GM23338 (cell line): ENCODE measurements around the gene ARHGEF1. TPM values are rescaled to one million over a fixed set of nuclear protein-coding genes. Genes with fewer than 3 reads are reported as not detected.

Source experiments
- ATAC-seq: fragments of 200-7000 bp; cut with Tn5 transposase; 3 replicates; pipeline ENCODE4 v1.9.1; 2020
- DNase-seq: peaks from one replicate; pipeline ENCODE4 v3.0.0-alpha.2; 2015; ENCODE audit warnings: low spot score
- H2AFZ ChIP-seq: fragments of 200-600 bp; sonication (generic); 2 replicates; pipeline ENCODE4 v1.8.0; 2016; ENCODE audit warnings: antibody characterized with exemption, mild to moderate bottlenecking, moderate library complexity
- H3F3A ChIP-seq: fragments of 200-600 bp; sonication (generic); replicated peaks from 2 replicates; pipeline ENCODE4 v1.8.0; 2017; ENCODE audit warnings: antibody characterized with exemption, mixed run types, low read depth
- H3K27ac ChIP-seq: fragments of 200-600 bp; sonication (generic); 2 replicates; pipeline ENCODE4 v1.6.1; 2016; ENCODE audit warnings: low read depth
- H3K27me3 ChIP-seq: fragments of 200-600 bp; sonication (generic); 2 replicates; pipeline ENCODE4 v1.8.0; 2016; ENCODE audit warnings: mild to moderate bottlenecking, mixed run types, moderate library complexity; ENCODE audit not compliant: insufficient read depth
- H3K36me3 ChIP-seq: fragments of 200-600 bp; sonication (generic); 2 replicates; pipeline ENCODE4 v1.8.0; 2016; ENCODE audit warnings: mild to moderate bottlenecking; ENCODE audit not compliant: insufficient read depth
- H3K4me1 ChIP-seq: fragments of 200-600 bp; sonication (generic); 2 replicates; pipeline ENCODE4 v1.8.0; 2016; ENCODE audit warnings: mild to moderate bottlenecking, moderate library complexity; ENCODE audit not compliant: insufficient read depth
- H3K4me2 ChIP-seq: fragments of 200-600 bp; sonication (generic); 2 replicates; pipeline ENCODE4 v1.7.1; 2017; ENCODE audit warnings: mixed run types
- H3K4me3 ChIP-seq: fragments of 200-600 bp; sonication (generic); 2 replicates; pipeline ENCODE4 v1.6.1; 2016; ENCODE audit warnings: mixed run types
- H3K79me2 ChIP-seq: fragments of 200-600 bp; sonication (generic); replicated peaks from 2 replicates; pipeline ENCODE4 v1.8.0; 2017; ENCODE audit warnings: mild to moderate bottlenecking; ENCODE audit not compliant: insufficient read depth
- H3K9me2 ChIP-seq: fragments of 200-600 bp; sonication (generic); 2 replicates; pipeline ENCODE4 v1.8.0; 2017; ENCODE audit not compliant: insufficient read depth
- H4K20me1 ChIP-seq: fragments of 200-600 bp; sonication (generic); replicated peaks from 2 replicates; pipeline ENCODE4 v1.8.0; 2017; ENCODE audit warnings: mild to moderate bottlenecking; ENCODE audit not compliant: insufficient read depth
- H3K27ac Mint-ChIP-seq: 2 replicates; pipeline ENCODE4 v1.8.0; 2020; ENCODE audit warnings: inconsistent platforms, mild to moderate bottlenecking, moderate library complexity, mixed read lengths
- H3K27me3 Mint-ChIP-seq: 3 replicates; pipeline ENCODE4 v1.8.0; 2022; ENCODE audit warnings: low read depth, mild to moderate bottlenecking, moderate library complexity, mixed read lengths, inconsistent platforms; ENCODE audit not compliant: insufficient read depth, poor library complexity
- H3K36me3 Mint-ChIP-seq: 3 replicates; pipeline ENCODE4 v1.8.0; 2021; ENCODE audit warnings: low read depth, mild to moderate bottlenecking, inconsistent platforms, moderate library complexity, mixed read lengths
- H3K4me1 Mint-ChIP-seq: 3 replicates; pipeline ENCODE4 v1.8.0; 2020; ENCODE audit warnings: mild to moderate bottlenecking, inconsistent platforms, mixed read lengths
- H3K4me3 Mint-ChIP-seq: 3 replicates; pipeline ENCODE4 v1.8.0; 2021; ENCODE audit warnings: moderate library complexity, mild to moderate bottlenecking, inconsistent platforms, mixed read lengths
- H3K9me3 Mint-ChIP-seq: 3 replicates; pipeline ENCODE4 v1.8.0; 2020; ENCODE audit warnings: moderate library complexity, mild to moderate bottlenecking, inconsistent platforms, mixed read lengths
- CREB1 ChIP-seq: fragments of 250-450 bp; sonication (Bioruptor Pico); IDR thresholded peaks from 2 replicates; pipeline ENCODE4 v1.5.0; 2020; ENCODE audit warnings: low read depth, mild to moderate bottlenecking, moderate library complexity
- EZH2 ChIP-seq: fragments of 200-600 bp; sonication (generic); IDR thresholded peaks from one replicate; pipeline ENCODE4 v1.8.0; 2017; ENCODE audit warnings: antibody characterized with exemption, mild to moderate bottlenecking, low read depth; ENCODE audit not compliant: unreplicated experiment
- JUNB ChIP-seq: IDR thresholded peaks from one replicate; pipeline ENCODE4 v1.6.1; 2016; ENCODE audit warnings: antibody characterized with exemption; ENCODE audit not compliant: unreplicated experiment
- ZNF331 ChIP-seq: fragments of 250-450 bp; sonication (Bioruptor Pico); IDR thresholded peaks from 2 replicates; pipeline ENCODE4 v1.5.0; 2020; ENCODE audit warnings: low read depth, mild to moderate bottlenecking, moderate library complexity
- polyA plus RNA-seq: library from polyadenylated mRNA; unstranded; fragments of >200 nt; fragmentation: Nextera tagmentation; extraction: Ambion mirVana; gene quantifications from 2 replicates; pipeline ENCODE4 v1.2.1, GENCODE V29; 2016
- total RNA-seq: library from RNA; depleted of rRNA; stranded (reverse); fragments of >200 nt; shearing (Covaris generic); gene quantifications from 2 replicates; pipeline ENCODE4 v1.2.3, GENCODE V29; 2014
- TF ChIP-seq, protein P1 (sequence below): fragments of 250-450 bp; sonication (Bioruptor Pico); IDR thresholded peaks from 2 replicates; pipeline ENCODE4 v1.5.0; 2020; ENCODE audit warnings: mild to moderate bottlenecking, moderate library complexity
- TF ChIP-seq, protein P2 (sequence below): IDR thresholded peaks from 2 replicates; pipeline ENCODE4 v1.6.1; 2016; ENCODE audit warnings: antibody characterized with exemption

The ARHGEF1 gene
- total and polyA plus RNA-seq, 2 experiments from 2014 or later: 41.3 to 44.7 TPM

DNA sequence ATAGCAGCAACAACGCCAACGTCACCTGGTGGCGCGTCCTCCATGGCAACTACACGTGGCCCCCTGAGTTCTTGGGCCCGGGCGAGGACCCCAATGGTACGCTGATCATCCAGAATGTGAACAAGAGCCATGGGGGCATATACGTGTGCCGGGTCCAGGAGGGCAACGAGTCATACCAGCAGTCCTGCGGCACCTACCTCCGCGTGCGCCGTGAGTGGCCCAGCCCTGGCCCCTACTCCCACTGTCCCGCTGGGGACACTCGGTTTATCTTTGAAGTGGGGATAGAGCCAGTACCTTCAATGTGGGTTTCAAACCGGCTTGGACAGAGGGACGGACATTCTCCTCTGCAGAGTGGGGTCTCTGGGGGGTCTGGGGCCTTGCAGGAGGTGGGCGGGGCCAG is 3.9 kb upstream of the ARHGEF1 start (continued):
- TF ChIP-seq, protein P1, sequence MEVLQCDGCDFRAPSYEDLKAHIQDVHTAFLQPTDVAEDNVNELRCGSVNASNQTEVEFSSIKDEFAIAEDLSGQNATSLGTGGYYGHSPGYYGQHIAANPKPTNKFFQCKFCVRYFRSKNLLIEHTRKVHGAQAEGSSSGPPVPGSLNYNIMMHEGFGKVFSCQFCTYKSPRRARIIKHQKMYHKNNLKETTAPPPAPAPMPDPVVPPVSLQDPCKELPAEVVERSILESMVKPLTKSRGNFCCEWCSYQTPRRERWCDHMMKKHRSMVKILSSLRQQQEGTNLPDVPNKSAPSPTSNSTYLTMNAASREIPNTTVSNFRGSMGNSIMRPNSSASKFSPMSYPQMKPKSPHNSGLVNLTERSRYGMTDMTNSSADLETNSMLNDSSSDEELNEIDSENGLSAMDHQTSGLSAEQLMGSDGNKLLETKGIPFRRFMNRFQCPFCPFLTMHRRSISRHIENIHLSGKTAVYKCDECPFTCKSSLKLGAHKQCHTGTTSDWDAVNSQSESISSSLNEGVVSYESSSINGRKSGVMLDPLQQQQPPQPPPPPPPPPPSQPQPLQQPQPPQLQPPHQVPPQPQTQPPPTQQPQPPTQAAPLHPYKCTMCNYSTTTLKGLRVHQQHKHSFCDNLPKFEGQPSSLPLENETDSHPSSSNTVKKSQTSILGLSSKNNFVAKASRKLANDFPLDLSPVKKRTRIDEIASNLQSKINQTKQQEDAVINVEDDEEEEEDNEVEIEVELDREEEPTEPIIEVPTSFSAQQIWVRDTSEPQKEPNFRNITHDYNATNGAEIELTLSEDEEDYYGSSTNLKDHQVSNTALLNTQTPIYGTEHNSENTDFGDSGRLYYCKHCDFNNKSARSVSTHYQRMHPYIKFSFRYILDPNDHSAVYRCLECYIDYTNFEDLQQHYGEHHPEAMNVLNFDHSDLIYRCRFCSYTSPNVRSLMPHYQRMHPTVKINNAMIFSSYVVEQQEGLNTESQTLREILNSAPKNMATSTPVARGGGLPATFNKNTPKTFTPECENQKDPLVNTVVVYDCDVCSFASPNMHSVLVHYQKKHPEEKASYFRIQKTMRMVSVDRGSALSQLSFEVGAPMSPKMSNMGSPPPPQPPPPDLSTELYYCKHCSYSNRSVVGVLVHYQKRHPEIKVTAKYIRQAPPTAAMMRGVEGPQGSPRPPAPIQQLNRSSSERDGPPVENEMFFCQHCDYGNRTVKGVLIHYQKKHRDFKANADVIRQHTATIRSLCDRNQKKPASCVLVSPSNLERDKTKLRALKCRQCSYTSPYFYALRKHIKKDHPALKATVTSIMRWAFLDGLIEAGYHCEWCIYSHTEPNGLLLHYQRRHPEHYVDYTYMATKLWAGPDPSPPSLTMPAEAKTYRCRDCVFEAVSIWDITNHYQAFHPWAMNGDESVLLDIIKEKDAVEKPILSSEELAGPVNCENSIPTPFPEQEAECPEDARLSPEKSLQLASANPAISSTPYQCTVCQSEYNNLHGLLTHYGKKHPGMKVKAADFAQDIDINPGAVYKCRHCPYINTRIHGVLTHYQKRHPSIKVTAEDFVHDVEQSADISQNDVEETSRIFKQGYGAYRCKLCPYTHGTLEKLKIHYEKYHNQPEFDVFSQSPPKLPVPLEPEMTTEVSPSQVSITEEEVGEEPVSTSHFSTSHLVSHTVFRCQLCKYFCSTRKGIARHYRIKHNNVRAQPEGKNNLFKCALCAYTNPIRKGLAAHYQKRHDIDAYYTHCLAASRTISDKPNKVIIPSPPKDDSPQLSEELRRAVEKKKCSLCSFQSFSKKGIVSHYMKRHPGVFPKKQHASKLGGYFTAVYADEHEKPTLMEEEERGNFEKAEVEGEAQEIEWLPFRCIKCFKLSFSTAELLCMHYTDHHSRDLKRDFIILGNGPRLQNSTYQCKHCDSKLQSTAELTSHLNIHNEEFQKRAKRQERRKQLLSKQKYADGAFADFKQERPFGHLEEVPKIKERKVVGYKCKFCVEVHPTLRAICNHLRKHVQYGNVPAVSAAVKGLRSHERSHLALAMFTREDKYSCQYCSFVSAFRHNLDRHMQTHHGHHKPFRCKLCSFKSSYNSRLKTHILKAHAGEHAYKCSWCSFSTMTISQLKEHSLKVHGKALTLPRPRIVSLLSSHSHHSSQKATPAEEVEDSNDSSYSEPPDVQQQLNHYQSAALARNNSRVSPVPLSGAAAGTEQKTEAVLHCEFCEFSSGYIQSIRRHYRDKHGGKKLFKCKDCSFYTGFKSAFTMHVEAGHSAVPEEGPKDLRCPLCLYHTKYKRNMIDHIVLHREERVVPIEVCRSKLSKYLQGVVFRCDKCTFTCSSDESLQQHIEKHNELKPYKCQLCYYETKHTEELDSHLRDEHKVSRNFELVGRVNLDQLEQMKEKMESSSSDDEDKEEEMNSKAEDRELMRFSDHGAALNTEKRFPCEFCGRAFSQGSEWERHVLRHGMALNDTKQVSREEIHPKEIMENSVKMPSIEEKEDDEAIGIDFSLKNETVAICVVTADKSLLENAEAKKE (CRISPR knock-in tag): no peak
- no peak for TF ChIP-seq CREB1 (CRISPR knock-in tag)
- TF ChIP-seq JUNB: no peak

- Histone ChIP-seq H4K20me1 (no peaks in the 10 kb centered on the region), H3F3A (peaks cover 16% of the 10 kb centered on the region), H3K4me2 (no peak overlapping the region), H3K27me3 (peaks cover 29% of the 10 kb centered on the region), H3K36me3 (no peaks in the 10 kb centered on the region), H3K9me2 (no peaks in the 10 kb centered on the region), H2AFZ (no peak overlapping the region), H3K4me3 (no peak overlapping the region), H3K27ac (no peak overlapping the region), H3K4me1 (peaks cover 8% of the 10 kb centered on the region), H3K79me2 (peaks cover 3% of the 10 kb centered on the region; the same call in 1 of the 2 replicates)
- ATAC-seq: no peak
- Mint-ChIP-seq H3K27ac (no peak overlapping the region), H3K4me1 (peaks cover 17% of the 10 kb centered on the region), H3K4me3 (no peak overlapping the region), H3K27me3 (peaks cover 31% of the 10 kb centered on the region), H3K9me3 (peaks cover 4% of the 10 kb centered on the region; the same call in 1 of the 3 replicates), H3K36me3 (no peaks in the 10 kb centered on the region; the same call in 2 of the 3 replicates)
- DNase-seq: no peak
- TF ChIP-seq, protein P1 (CRISPR knock-in tag): no peak
- TF ChIP-seq JUNB (no peak), ZNF331 (CRISPR knock-in tag) (no peak), CREB1 (CRISPR knock-in tag) (no peak), EZH2 (no peak)
- TF ChIP-seq, protein P2, sequence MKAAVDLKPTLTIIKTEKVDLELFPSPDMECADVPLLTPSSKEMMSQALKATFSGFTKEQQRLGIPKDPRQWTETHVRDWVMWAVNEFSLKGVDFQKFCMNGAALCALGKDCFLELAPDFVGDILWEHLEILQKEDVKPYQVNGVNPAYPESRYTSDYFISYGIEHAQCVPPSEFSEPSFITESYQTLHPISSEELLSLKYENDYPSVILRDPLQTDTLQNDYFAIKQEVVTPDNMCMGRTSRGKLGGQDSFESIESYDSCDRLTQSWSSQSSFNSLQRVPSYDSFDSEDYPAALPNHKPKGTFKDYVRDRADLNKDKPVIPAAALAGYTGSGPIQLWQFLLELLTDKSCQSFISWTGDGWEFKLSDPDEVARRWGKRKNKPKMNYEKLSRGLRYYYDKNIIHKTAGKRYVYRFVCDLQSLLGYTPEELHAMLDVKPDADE: no peak
Measured at GRCh38 chr19:41879670-41880328, 3.2 kb upstream of the ARHGEF1 start.
